Lower lobe of right lung (tissue), 2 donors: Measurements from ENCODE around the gene CHRNG. TPM values are rescaled to one million over a fixed set of nuclear protein-coding genes. Genes with fewer than 3 reads are reported as not detected.
A peak's percentile ranks its signal among the peaks of the same experiment; 100 is the strongest.

ENCODE experiments used
- ATAC-seq, 2 donors: fragments of 200-7000 bp; cut with Tn5 transposase; one replicate each; pipeline ENCODE4 v1.9.1; 2020 to 2022; ENCODE audit warnings: mild to moderate bottlenecking in 2 of 2, moderate library complexity in 2 of 2
- DNase-seq: peaks from one replicate; pipeline ENCODE4 v3.0.0-alpha.2; 2020
- H3K27ac ChIP-seq: fragments of 200-600 bp; one replicate; pipeline ENCODE4 v1.8.0; 2022
- H3K27me3 ChIP-seq: fragments of 200-600 bp; one replicate; pipeline ENCODE4 v1.8.0; 2022; ENCODE audit warnings: low read depth
- H3K36me3 ChIP-seq: fragments of 200-600 bp; one replicate; pipeline ENCODE4 v1.8.0; 2022; ENCODE audit warnings: mild to moderate bottlenecking
- H3K4me1 ChIP-seq: fragments of 200-600 bp; one replicate; pipeline ENCODE4 v1.8.0; 2022
- H3K4me3 ChIP-seq: fragments of 200-600 bp; one replicate; pipeline ENCODE4 v1.8.0; 2022; ENCODE audit warnings: mild to moderate bottlenecking
- H3K9me3 ChIP-seq: fragments of 200-600 bp; one replicate; pipeline ENCODE4 v1.8.0; 2022
- intact Hi-C: fragments of 100-400 bp; cut with DNase I; formaldehyde crosslinking; loops from one replicate; pipeline ENCODE4 v1.11.0; 2022
- total RNA-seq: library from RNA; stranded (reverse); fragmentation: NEBNext Ultra II Directional; extraction: Animal tissue kit (Norgen Biotek cat#: 25700); gene quantifications from one replicate; pipeline ENCODE4 v1.2.1, GENCODE V29; 2021
- TF ChIP-seq, protein P1 (sequence below): fragments of 200-600 bp; IDR thresholded peaks from one replicate; pipeline ENCODE4 v1.8.0; 2022; ENCODE audit warnings: antibody characterized with exemption, mild to moderate bottlenecking
- donor health status: DM: no; HTN: yes; CAD: no; lungs with severe emphysema.

The CHRNG gene
- total RNA-seq, 1 donor from 2014 or later: not detected

DNA sequence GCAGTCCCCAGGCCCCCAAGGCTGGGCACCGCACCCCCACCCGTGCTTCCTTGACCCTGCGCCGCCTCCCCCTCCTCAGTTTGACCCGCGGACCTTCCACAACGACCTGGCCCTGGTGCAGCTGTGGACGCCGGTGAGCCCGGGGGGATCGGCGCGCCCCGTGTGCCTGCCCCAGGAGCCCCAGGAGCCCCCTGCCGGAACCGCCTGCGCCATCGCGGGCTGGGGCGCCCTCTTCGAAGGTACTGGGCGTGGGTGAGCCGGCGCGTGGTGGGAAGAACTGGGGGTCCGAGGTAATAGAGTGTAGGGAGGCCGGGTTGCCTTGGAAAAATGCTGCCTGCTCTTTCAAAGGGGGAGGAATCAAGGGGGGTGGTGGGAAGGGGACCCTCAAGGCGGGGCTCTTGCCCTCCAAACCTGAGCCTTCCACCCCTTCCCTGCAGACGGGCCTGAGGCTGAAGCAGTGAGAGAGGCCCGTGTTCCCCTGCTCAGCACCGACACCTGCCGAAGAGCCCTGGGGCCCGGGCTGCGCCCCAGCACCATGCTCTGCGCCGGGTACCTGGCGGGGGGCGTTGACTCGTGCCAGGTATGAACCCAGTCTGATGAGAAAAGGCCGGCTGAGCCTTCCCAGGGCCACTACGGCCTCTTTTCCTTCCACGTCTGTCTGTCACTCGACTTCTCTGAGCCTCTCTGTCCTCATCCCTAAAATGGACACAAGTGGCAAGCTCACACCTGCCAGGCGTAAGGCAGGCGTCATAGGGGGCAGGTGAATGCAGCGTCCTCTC is 16.7 kb upstream of the CHRNG start:
- Histone ChIP-seq H3K4me3 (peak overlapping the region; percentile 20), H3K27ac (no peak overlapping the region), H3K4me1 (peaks cover 23% of the 10 kb centered on the region), H3K9me3 (no peaks in the 10 kb centered on the region), H3K27me3 (peaks cover 82% of the 10 kb centered on the region), H3K36me3 (no peaks in the 10 kb centered on the region)
- DNase-seq (no peak), ATAC-seq (no peak)
- intact Hi-C loops: no loop called here
- TF ChIP-seq, protein P1, sequence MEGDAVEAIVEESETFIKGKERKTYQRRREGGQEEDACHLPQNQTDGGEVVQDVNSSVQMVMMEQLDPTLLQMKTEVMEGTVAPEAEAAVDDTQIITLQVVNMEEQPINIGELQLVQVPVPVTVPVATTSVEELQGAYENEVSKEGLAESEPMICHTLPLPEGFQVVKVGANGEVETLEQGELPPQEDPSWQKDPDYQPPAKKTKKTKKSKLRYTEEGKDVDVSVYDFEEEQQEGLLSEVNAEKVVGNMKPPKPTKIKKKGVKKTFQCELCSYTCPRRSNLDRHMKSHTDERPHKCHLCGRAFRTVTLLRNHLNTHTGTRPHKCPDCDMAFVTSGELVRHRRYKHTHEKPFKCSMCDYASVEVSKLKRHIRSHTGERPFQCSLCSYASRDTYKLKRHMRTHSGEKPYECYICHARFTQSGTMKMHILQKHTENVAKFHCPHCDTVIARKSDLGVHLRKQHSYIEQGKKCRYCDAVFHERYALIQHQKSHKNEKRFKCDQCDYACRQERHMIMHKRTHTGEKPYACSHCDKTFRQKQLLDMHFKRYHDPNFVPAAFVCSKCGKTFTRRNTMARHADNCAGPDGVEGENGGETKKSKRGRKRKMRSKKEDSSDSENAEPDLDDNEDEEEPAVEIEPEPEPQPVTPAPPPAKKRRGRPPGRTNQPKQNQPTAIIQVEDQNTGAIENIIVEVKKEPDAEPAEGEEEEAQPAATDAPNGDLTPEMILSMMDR: no peak

DNA sequence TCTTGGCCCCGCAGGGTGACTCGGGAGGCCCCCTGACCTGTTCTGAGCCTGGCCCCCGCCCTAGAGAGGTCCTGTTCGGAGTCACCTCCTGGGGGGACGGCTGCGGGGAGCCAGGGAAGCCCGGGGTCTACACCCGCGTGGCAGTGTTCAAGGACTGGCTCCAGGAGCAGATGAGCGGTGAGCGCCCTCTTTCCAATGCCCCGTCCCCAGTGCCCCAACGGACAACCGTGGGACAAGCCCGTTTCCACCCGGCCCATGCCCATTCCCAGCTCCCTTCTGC is 16.1 kb upstream of the CHRNG start:
- intact Hi-C loops: no loop called here
- TF ChIP-seq, protein P1: no peak
- no peak for ATAC-seq
- Histone ChIP-seq H3K4me3 (no peak overlapping the region), H3K27ac (no peak overlapping the region), H3K27me3 (peaks cover 86% of the 10 kb centered on the region), H3K4me1 (peaks cover 23% of the 10 kb centered on the region), H3K36me3 (no peaks in the 10 kb centered on the region), H3K9me3 (no peaks in the 10 kb centered on the region)
- no peak for DNase-seq

DNA sequence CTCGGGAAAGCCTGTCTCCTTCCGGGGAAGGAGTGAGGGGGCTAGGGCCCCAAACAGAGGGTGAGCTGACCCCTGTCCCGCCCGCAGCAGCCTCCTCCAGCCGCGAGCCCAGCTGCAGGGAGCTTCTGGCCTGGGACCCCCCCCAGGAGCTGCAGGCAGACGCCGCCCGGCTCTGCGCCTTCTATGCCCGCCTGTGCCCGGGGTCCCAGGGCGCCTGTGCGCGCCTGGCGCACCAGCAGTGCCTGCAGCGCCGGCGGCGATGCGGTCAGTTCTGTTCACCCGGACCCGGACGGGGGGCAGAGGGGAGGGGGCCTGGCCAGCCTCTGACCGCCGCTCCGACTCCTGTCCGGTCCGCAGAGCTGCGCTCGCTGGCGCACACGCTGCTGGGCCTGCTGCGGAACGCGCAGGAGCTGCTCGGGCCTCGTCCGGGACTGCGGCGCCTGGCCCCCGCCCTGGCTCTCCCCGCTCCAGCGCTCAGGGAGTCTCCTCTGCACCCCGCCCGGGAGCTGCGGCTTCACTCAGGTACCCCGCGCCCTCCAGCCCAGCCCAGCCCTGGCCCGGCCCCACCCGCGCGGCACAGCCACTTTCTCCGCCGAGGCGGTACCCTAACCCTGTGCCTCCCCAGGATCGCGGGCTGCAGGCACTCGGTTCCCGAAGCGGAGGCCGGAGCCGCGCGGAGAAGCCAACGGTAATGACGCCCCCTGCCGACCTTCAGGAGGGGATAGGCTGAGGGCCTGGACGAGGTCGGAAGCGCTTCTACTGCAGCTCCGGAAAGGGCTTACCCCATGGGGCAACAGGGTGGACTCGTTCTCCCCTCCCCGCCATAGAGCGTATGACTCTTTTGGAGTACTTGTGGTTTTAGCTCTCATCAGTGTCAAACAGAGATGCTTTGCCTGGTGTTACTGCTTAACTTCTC is 15.6 kb upstream of the CHRNG start:
- Histone ChIP-seq H3K36me3 (no peaks in the 10 kb centered on the region), H3K9me3 (no peaks in the 10 kb centered on the region), H3K4me1 (peaks cover 23% of the 10 kb centered on the region), H3K27ac (no peak overlapping the region), H3K4me3 (peak overlapping the region; percentile 25), H3K27me3 (peaks cover 83% of the 10 kb centered on the region)
- intact Hi-C loops: no loop called here
- TF ChIP-seq, protein P1: no peak
- ATAC-seq (no peak), DNase-seq (no peak)

DNA sequence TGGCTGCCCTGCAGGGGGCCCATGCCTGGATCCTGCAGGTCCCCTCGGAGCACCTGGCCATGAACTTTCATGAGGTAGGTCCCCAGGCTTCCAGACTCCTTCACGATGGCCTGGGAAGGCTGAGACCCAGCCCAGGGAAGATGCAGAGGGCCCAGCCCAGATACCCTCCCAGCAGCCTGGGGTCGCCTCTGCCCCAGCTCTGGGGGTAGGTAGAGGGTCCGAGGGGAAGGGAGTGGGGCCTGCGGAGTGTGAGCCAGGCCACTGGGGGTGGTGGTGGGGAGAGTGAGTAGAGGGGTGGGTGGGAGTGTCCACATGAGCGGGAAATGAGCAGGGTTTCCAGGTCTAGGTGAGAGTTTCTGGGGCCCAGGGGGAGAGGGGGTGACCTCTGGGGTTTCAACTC is 14.7 kb upstream of the CHRNG start:
- Histone ChIP-seq H3K27ac (no peak overlapping the region), H3K4me3 (no peak overlapping the region), H3K9me3 (no peaks in the 10 kb centered on the region), H3K4me1 (peaks cover 23% of the 10 kb centered on the region), H3K36me3 (no peaks in the 10 kb centered on the region), H3K27me3 (peaks cover 79% of the 10 kb centered on the region)
- TF ChIP-seq, protein P1: no peak
- intact Hi-C loops: no loop called here
- ATAC-seq (no peak), DNase-seq (no peak)

DNA sequence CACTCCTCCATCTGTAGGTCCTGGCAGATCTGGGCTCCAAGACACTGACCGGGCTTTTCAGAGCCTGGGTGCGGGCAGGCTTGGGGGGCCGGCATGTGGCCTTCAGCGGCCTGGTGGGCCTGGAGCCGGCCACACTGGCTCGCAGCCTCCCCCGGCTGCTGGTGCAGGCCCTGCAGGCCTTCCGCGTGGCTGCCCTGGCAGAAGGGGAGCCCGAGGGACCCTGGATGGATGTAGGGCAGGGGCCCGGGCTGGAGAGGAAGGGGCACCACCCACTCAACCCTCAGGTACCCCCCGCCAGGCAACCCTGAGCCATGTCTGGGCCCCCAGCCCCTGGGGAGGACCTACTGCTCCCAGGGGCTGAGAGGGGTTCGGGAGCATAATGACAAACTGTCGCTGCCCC is 14.3 kb upstream of the CHRNG start:
- Histone ChIP-seq H3K36me3 (no peaks in the 10 kb centered on the region), H3K4me1 (peaks cover 23% of the 10 kb centered on the region), H3K4me3 (no peak overlapping the region), H3K9me3 (no peaks in the 10 kb centered on the region), H3K27me3 (peaks cover 77% of the 10 kb centered on the region), H3K27ac (no peak overlapping the region)
- no peak for ATAC-seq
- intact Hi-C loops: no loop called here
- DNase-seq: no peak
- TF ChIP-seq, protein P1: no peak
